Testis (tissue), 3 donors: ENCODE results near the gene KRI1. TPM values are rescaled to one million over a fixed set of nuclear protein-coding genes. Genes with fewer than 3 reads are reported as not detected.

ENCODE experiments used
- DNase-seq: peaks from one replicate; pipeline ENCODE4 v3.0.0-alpha.2; 2019
- H3K27ac ChIP-seq, 2 donors: fragments of 200-600 bp; sonication (generic); one replicate each; pipeline ENCODE4 v1.5.1; 2019
- H3K27me3 ChIP-seq: fragments of 200-600 bp; sonication (generic); one replicate; pipeline ENCODE4 v1.5.1; 2019
- H3K36me3 ChIP-seq: fragments of 200-600 bp; sonication (generic); one replicate; pipeline ENCODE4 v1.5.1; 2017; ENCODE audit warnings: low read depth; ENCODE audit errors: missing control alignments
- H3K4me1 ChIP-seq: fragments of 200-600 bp; sonication (generic); one replicate; pipeline ENCODE4 v1.5.1; 2019
- H3K4me3 ChIP-seq, 2 donors: fragments of 200-600 bp; sonication (generic); one replicate each; pipeline ENCODE4 v1.5.1; 2017 to 2019
- H3K9me3 ChIP-seq: fragments of 200-600 bp; sonication (generic); one replicate; pipeline ENCODE4 v1.5.1; 2017
- CTCF ChIP-seq, 3 experiments: fragments of 450-650 bp in 2 of 3; fragments of 200-600 bp in 1 of 3; sonication (generic) in 1 of 3; IDR thresholded peaks; one replicate each; pipeline ENCODE4 v1.5.1; 2016 to 2019; ENCODE audit warnings: antibody characterized with exemption in 3 of 3, mild to moderate bottlenecking in 2 of 3, moderate library complexity in 1 of 3
- POLR2A ChIP-seq: fragments of 450-650 bp; IDR thresholded peaks from one replicate; pipeline ENCODE4 v1.6.1; 2017; ENCODE audit warnings: antibody characterized with exemption, mild to moderate bottlenecking, moderate library complexity
- WGBS, 2 donors: methylation state at CpG; one replicate each; pipeline ENCODE4 v1.1.5; 2018; 5-methylcytosine and 5-hydroxymethylcytosine counted together
- intact Hi-C: fragments of 100-400 bp; cut with DNase I; formaldehyde crosslinking; loops from one replicate; pipeline ENCODE4 v1.15.1; 2023; ENCODE audit warnings: low total_unique reads
- polyA plus RNA-seq: library from polyadenylated mRNA; stranded (reverse); fragments of 350-450 nt; fragmentation: Illumina TruSeq; extraction: RNeasy Lipid Tissue Mini Kit (QIAGEN cat#74804); gene quantifications from one replicate; pipeline ENCODE4 v1.2.3, GENCODE V29; 2014; ENCODE audit warnings: low read depth, low replicate concordance; ENCODE audit not compliant: insufficient read depth
- total RNA-seq, 2 donors: library from RNA; depleted of rRNA; stranded (reverse); fragments of >200 nt; gene quantifications; one replicate each; pipeline ENCODE4 v1.2.3, GENCODE V29; 2016

The KRI1 gene
- total and polyA plus RNA-seq, 3 donors from 2014 or later = 33.7 to 48.3 (median 34.6) TPM

GRCh38 chr19:10568826-10569651 lies 3.2 kb upstream of the KRI1 start, which contains the start of gene CDKN2D:
CDKN2D (minus strand) TSS chr19:10568979; CDS start chr19:10568653, 326 bp downstream.
- TF ChIP-seq CTCF (IDR thresholded peaks at IDR 0.05) (peak; percentile 59 to 90 (median 88)), POLR2A (no peak)

GRCh38 chr19:10568062-10568825 lies 2.4 kb upstream of the KRI1 start:
- H3K36me3 ChIP-seq = no peaks in the 10 kb centered on the region
- peaks cover 27% of the 10 kb centered on the region for H3K4me1 ChIP-seq
- no peak for DNase-seq
- intact Hi-C loops = no loop called here
- H3K27me3 ChIP-seq = no peaks in the 10 kb centered on the region
- no peak for TF ChIP-seq POLR2A
- TF ChIP-seq CTCF (IDR thresholded peaks at IDR 0.05) = no peak
- no peaks in the 10 kb centered on the region for H3K9me3 ChIP-seq
- peak overlapping the region; percentile 50 to 74 for H3K27ac ChIP-seq
- 3 to 9% methylated on average over 15 to 30 of the region's 58 CpGs for WGBS, 2 donors
- H3K4me3 ChIP-seq = peak overlapping the region; percentile 67 to 76

More at GRCh38 chr19:10568826-10569651, 3.2 kb upstream of the KRI1 start, which contains the start of gene CDKN2D:
- WGBS, 2 donors = 1 to 2% methylated on average over 10 to 52 of the region's 71 CpGs
- Histone ChIP-seq H3K4me3 (peak within 1 kb of the TSS; percentile 67 to 76), H3K36me3 (no peaks in the 10 kb centered on the region), H3K9me3 (no peaks in the 10 kb centered on the region), H3K27ac (peak within 1 kb of the TSS; percentile 50 to 74), H3K27me3 (no peaks in the 10 kb centered on the region), H3K4me1 (peaks cover 27% of the 10 kb centered on the region)
- peak; percentile 100 for DNase-seq
- intact Hi-C loops = no loop called here

GRCh38 chr19:10567656-10568055 lies 1.8 kb upstream of the KRI1 start:
- WGBS, 2 donors = 34 to 44% methylated on average over 5 of the region's 5 CpGs

More at GRCh38 chr19:10567656-10568055, 1.8 kb upstream of the KRI1 start:
- no peak for DNase-seq
- Histone ChIP-seq H3K4me3 (peak overlapping the region in 1 of 2 donors; percentile 67), H3K27ac (no peak overlapping the region), H3K27me3 (no peaks in the 10 kb centered on the region), H3K9me3 (no peaks in the 10 kb centered on the region), H3K4me1 (peaks cover 27% of the 10 kb centered on the region), H3K36me3 (no peaks in the 10 kb centered on the region)
- TF ChIP-seq POLR2A (no peak), CTCF (IDR thresholded peaks at IDR 0.05) (no peak)
- intact Hi-C loops = no loop called here
